Right atrium auricular region (tissue), 2 donors: ENCODE data around the gene MBTPS1. TPM values are rescaled to one million over a fixed set of nuclear protein-coding genes. Genes with fewer than 3 reads are reported as not detected.

Source experiments
- DNase-seq: peaks from one replicate; pipeline ENCODE4 v3.0.0-alpha.2; 2019; ENCODE audit warnings: low spot score
- H3K27ac ChIP-seq, 2 donors: fragments of 200-600 bp; sonication (generic); 1 replicate in 1 of 2; 2 replicates in 1 of 2; pipeline ENCODE4 v1.5.1; 2016 to 2019
- H3K27me3 ChIP-seq, 2 donors: fragments of 200-600 bp; sonication (generic); one replicate each; pipeline versions ENCODE4 v1.5.1 to v1.6.0; 2017 to 2019
- H3K36me3 ChIP-seq: fragments of 200-600 bp; sonication (generic); one replicate; pipeline ENCODE4 v1.5.1; 2016
- H3K4me1 ChIP-seq, 2 donors: fragments of 200-600 bp; sonication (generic); one replicate each; pipeline versions ENCODE4 v1.5.1 to v1.6.0; 2017 to 2019
- H3K4me3 ChIP-seq, 2 donors: fragments of 200-600 bp; sonication (generic); 1 replicate in 1 of 2; 2 replicates in 1 of 2; pipeline ENCODE4 v1.5.1; 2017 to 2019; ENCODE audit warnings: mild to moderate bottlenecking in 1 of 2, moderate library complexity in 1 of 2
- H3K9me3 ChIP-seq, 2 donors: fragments of 200-600 bp; sonication (generic); one replicate each; pipeline ENCODE4 v1.5.1; 2019
- CTCF ChIP-seq, 2 donors: fragments of 200-600 bp; sonication (generic); IDR thresholded peaks; one replicate each; pipeline ENCODE4 v1.5.1; 2019; ENCODE audit warnings: antibody characterized with exemption in 2 of 2
- total RNA-seq, 2 donors: library from RNA; depleted of rRNA; stranded (reverse); fragments of >200 nt; gene quantifications; one replicate each; pipeline ENCODE4 v1.1.0, GENCODE V29; 2016

Gene MBTPS1
- total RNA-seq, 2 donors from 2014 or later, result 75.3 to 77.5 TPM

DNA sequence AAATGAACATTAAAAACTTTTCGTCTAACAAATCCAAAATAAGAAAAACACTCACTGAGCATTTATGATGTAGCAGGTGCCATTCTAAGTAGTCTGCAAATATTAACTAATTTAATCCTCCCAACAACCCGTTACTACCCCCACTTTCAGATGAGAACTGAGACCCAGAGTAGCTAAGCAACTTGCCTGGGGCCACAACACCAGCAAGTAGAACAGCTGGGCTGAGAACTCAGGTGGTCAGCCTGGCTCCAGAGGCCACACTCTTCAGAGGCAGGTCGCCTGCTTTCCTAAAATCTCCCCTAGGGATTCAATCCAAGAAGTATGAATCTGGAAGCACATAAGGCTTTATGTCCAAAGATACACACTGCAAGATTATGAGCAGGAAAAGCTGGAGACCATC lies 6.2 kb downstream of the MBTPS1 start:
- H3K27ac ChIP-seq, result peak overlapping the region; percentile 65 to 80

GRCh38 chr16:84109598-84110335 lies 7.0 kb downstream of the MBTPS1 start:
- Histone ChIP-seq H3K36me3 (peaks cover 3% of the 10 kb centered on the region), H3K4me1 (peaks cover 0 to 42% of the 10 kb centered on the region in 2 donors), H3K27ac (peak overlapping the region; percentile 65 to 80), H3K9me3 (no peaks in the 10 kb centered on the region), H3K4me3 (no peak overlapping the region), H3K27me3 (no peaks in the 10 kb centered on the region)
- no peak for TF ChIP-seq CTCF (IDR thresholded peaks at IDR 0.05)
- DNase-seq, result no peak

More for the DNA sequence above, 6.2 kb downstream of the MBTPS1 start:
- no peak for DNase-seq
- no peak for TF ChIP-seq CTCF (IDR thresholded peaks at IDR 0.05)
- H3K36me3 ChIP-seq, result peaks cover 3% of the 10 kb centered on the region
- no peak overlapping the region for H3K4me3 ChIP-seq
- no peaks in the 10 kb centered on the region for H3K9me3 ChIP-seq
- H3K4me1 ChIP-seq, result peaks cover 0 to 46% of the 10 kb centered on the region in 2 donors
- H3K27me3 ChIP-seq, result no peaks in the 10 kb centered on the region

DNA sequence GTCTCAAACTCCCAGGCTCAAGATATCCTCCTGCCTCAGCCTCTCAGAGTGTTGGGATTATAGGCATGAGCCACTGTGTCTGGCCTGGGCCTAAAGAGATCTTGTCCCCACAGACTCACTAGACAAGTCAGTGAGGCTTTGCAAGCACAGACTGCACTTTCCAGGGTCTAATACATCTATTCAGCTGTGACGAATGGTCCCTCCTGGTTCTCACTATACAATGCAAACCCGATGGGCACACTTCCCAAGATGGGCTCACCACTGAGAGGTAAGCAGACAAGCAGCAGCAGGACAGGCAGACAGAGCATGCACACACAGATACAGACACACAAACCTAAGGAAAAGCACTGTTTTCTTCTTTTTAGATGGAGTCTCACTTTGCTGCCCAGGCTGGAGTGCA lies 8.8 kb downstream of the MBTPS1 start:
- H3K9me3 ChIP-seq, result no peaks in the 10 kb centered on the region
- peaks cover 0 to 44% of the 10 kb centered on the region in 2 donors for H3K4me1 ChIP-seq
- peaks cover 3% of the 10 kb centered on the region for H3K36me3 ChIP-seq
- no peaks in the 10 kb centered on the region for H3K27me3 ChIP-seq
- TF ChIP-seq CTCF (IDR thresholded peaks at IDR 0.05), result no peak
- peak overlapping the region in 1 of 2 donors; percentile 65 for H3K27ac ChIP-seq
- H3K4me3 ChIP-seq, result no peak overlapping the region
- DNase-seq, result no peak

DNA sequence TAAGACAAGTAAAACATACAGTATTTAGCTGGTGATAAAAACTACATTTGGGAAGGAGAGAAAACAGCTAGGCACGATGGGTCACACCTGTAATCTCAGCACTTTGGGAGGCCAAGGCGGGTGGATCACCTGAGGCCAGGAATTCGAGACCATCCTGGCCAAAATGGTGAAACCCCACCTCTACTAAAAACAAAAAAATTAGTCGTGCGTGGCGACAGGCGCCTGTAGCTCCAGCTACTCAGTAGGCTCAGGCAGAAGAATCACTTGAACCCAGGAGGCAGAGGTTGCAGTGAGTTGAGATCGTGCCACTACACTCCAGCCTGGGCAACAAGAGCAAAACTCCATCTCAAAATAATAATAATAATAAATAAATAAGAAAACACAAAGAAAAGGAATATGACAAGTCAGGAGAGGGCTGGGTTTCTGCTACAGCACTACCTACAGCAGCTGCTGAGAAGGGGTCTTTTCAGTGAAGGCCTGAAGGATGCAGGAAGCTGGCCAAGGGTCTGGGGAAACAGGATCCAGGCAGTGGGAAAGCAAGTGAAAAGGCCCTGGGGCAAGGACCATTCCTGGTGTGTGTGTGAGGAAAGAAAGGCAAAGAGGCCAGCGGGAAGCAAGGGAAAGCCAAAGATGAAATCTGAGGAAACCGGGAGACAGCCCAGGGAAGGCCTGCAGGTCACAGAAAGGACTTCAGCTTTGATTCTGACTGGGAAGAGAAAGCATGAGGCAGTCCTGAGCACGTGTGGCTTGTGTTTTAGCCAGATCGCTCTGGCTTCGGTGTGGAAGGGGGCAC lies 10.6 kb downstream of the MBTPS1 start:
- H3K27ac ChIP-seq, result peak overlapping the region; percentile 47 to 58
- peaks cover 8% of the 10 kb centered on the region for H3K36me3 ChIP-seq
- H3K27me3 ChIP-seq, result no peaks in the 10 kb centered on the region
- DNase-seq, result no peak
- H3K4me3 ChIP-seq, result no peak overlapping the region
- H3K9me3 ChIP-seq, result no peaks in the 10 kb centered on the region
- TF ChIP-seq CTCF (IDR thresholded peaks at IDR 0.05), result no peak
- H3K4me1 ChIP-seq, result peaks cover 0 to 33% of the 10 kb centered on the region in 2 donors

- peaks cover 0 to 31% of the 10 kb centered on the region in 2 donors for H3K4me1 ChIP-seq
- no peaks in the 10 kb centered on the region for H3K9me3 ChIP-seq
- peaks cover 15% of the 10 kb centered on the region for H3K36me3 ChIP-seq
- H3K27me3 ChIP-seq, result no peaks in the 10 kb centered on the region
- peak overlapping the region; percentile 22 to 58 for H3K27ac ChIP-seq
- no peak for DNase-seq
- H3K4me3 ChIP-seq, result no peak overlapping the region
- TF ChIP-seq CTCF (IDR thresholded peaks at IDR 0.05), result no peak
Observed at GRCh38 chr16:84105301-84105815, 11.4 kb downstream of the MBTPS1 start.
